Prostate gland (tissue), 2 donors: ENCODE data around the gene APOC1. TPM values are rescaled to one million over a fixed set of nuclear protein-coding genes. Genes with fewer than 3 reads are reported as not detected.

Source experiments
- DNase-seq: peaks from one replicate; pipeline ENCODE4 v3.0.0-alpha.2; 2019; ENCODE audit warnings: low spot score
- H3K27ac ChIP-seq, 2 donors: fragments of 200-600 bp; sonication (generic); 2 replicates each; pipeline ENCODE4 v1.5.1; 2017 to 2019
- H3K27me3 ChIP-seq: fragments of 200-600 bp; sonication (generic); replicated peaks from 2 replicates; pipeline ENCODE4 v1.5.1; 2019; ENCODE audit not compliant: insufficient read depth
- H3K36me3 ChIP-seq, 2 donors: fragments of 200-600 bp; sonication (generic); 1 replicate in 1 of 2; 2 replicates in 1 of 2; pipeline versions ENCODE4 v1.5.1 to v1.8.1; 2017 to 2019
- H3K4me1 ChIP-seq: fragments of 200-600 bp; sonication (generic); replicated peaks from 2 replicates; pipeline ENCODE4 v1.5.1; 2019
- H3K4me3 ChIP-seq, 2 donors: fragments of 200-600 bp; sonication (generic); 2 replicates each; pipeline ENCODE4 v1.5.1; 2017 to 2019
- H3K9me3 ChIP-seq: fragments of 200-600 bp; sonication (generic); 2 replicates; pipeline ENCODE4 v1.5.1; 2017
- CTCF ChIP-seq, 4 experiments: fragments of 200-600 bp in 2 of 4; fragments of 450-650 bp in 2 of 4; sonication (generic) in 2 of 4; IDR thresholded peaks; 1 replicate in 3 of 4; 2 replicates in 1 of 4; pipeline ENCODE4 v1.5.1; 2016 to 2019; ENCODE audit warnings: antibody characterized with exemption in 4 of 4, mild to moderate bottlenecking in 2 of 4, moderate library complexity in 2 of 4
- POLR2A ChIP-seq: fragments of 450-650 bp; IDR thresholded peaks from one replicate; pipeline ENCODE4 v1.6.1; 2016; ENCODE audit warnings: antibody characterized with exemption, mild to moderate bottlenecking
- POLR2AphosphoS5 ChIP-seq: sonication (generic); formaldehyde crosslinking; IDR thresholded peaks from one replicate; pipeline ENCODE4 v1.6.1; 2017; ENCODE audit warnings: antibody characterized with exemption
- WGBS: methylation state at CpG from one replicate; pipeline ENCODE4 v1.1.5; 2018; 5-methylcytosine and 5-hydroxymethylcytosine counted together
- intact Hi-C: fragments of 100-400 bp; cut with DNase I; formaldehyde crosslinking; loops from one replicate; pipeline ENCODE4 v1.14.2; 2022
- total RNA-seq, 2 donors: library from RNA; depleted of rRNA; stranded (reverse); fragments of >200 nt; gene quantifications; one replicate each; pipeline ENCODE4 v1.1.0, GENCODE V29; 2016

Gene APOC1
- total RNA-seq, 2 donors from 2014 or later: 7.3 to 80.1 TPM

DNA sequence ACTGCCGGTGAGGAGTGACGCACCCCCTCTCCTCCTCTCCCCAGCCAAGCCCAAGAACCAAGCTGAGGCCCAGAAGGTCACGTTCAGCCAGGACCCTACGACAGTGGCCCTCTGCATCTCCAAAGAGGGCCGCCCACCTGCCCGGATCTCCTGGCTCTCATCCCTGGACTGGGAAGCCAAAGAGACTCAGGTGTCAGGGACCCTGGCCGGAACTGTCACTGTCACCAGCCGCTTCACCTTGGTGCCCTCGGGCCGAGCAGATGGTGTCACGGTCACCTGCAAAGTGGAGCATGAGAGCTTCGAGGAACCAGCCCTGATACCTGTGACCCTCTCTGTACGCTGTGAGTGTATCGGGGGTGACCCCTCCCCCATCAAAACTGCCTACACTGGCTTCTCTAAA, 42.6 kb upstream of the APOC1 start:
- H3K4me3 ChIP-seq: no peak overlapping the region
- no peak overlapping the region for H3K27ac ChIP-seq
- no peaks in the 10 kb centered on the region for H3K4me1 ChIP-seq
- WGBS: 96% methylated on average over 14 of the region's 14 CpGs
- DNase-seq: no peak
- H3K9me3 ChIP-seq: no peaks in the 10 kb centered on the region
- H3K36me3 ChIP-seq: peaks cover 17 to 29% of the 10 kb centered on the region in 2 donors
- H3K27me3 ChIP-seq: no peaks in the 10 kb centered on the region
- intact Hi-C loops: no loop called here
- TF ChIP-seq CTCF (IDR thresholded peaks at IDR 0.05) (no peak), POLR2A (no peak), POLR2AphosphoS5 (no peak)

- DNase-seq: no peak
- TF ChIP-seq POLR2AphosphoS5 (no peak), CTCF (IDR thresholded peaks at IDR 0.05) (no peak), POLR2A (no peak)
- intact Hi-C loops: no loop called here
- Histone ChIP-seq H3K27ac (no peak overlapping the region), H3K9me3 (no peaks in the 10 kb centered on the region), H3K4me1 (no peaks in the 10 kb centered on the region), H3K4me3 (no peak overlapping the region), H3K36me3 (peaks cover 17 to 29% of the 10 kb centered on the region in 2 donors), H3K27me3 (no peaks in the 10 kb centered on the region)
- WGBS: 87% methylated on average over 4 of the region's 4 CpGs
Measured at GRCh38 chr19:44872661-44873060, 41.7 kb upstream of the APOC1 start.

GRCh38 chr19:44874317-44874716, 40.1 kb upstream of the APOC1 start:
- Histone ChIP-seq H3K27ac (no peak overlapping the region), H3K27me3 (no peaks in the 10 kb centered on the region), H3K4me1 (no peaks in the 10 kb centered on the region), H3K36me3 (peaks cover 17 to 29% of the 10 kb centered on the region in 2 donors), H3K4me3 (no peak overlapping the region), H3K9me3 (no peaks in the 10 kb centered on the region)
- 95% methylated on average over 12 of the region's 16 CpGs for WGBS
- no peak for TF ChIP-seq POLR2A
- TF ChIP-seq CTCF (IDR thresholded peaks at IDR 0.05): no peak
- TF ChIP-seq POLR2AphosphoS5: no peak
- intact Hi-C loops: no loop called here
- DNase-seq: no peak

DNA sequence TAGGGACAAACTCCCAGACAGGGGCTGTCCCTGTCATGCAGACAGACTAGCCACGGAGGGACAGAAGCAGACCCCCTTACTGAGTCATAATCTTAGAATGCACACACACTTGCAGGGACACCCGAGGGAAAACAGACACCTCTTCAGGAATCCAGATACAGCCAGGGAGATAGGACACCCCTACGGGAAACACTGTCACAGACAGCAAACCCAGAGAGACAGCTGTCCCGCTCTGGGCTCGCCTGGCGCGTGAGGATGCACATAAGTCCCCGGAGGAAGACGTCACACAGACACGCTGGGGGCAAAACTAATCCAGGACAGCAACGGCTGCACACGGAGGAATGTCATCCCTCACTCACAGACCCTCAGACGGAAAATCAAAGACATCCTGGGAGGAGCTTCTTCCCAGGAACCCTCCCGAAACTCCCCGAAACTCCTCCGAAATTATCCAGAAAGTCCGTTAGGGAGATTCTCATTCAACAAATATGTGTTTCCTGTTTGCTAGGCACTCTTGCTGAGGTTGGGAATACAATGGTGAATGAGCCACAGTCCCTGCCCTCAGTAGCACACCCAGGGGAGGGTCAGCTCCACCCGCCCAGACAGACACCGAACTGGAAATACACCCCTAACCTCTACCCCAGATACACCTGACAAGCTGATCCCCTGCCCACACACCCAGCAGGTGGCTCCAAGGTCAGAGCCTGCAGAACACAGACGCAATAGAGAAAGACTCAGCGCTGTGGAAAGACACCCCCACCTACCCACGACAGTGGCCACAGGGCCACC, 38.5 kb upstream of the APOC1 start:
- H3K4me3 ChIP-seq: no peak overlapping the region
- H3K27me3 ChIP-seq: no peaks in the 10 kb centered on the region
- H3K4me1 ChIP-seq: no peaks in the 10 kb centered on the region
- no peaks in the 10 kb centered on the region for H3K9me3 ChIP-seq
- no peak overlapping the region for H3K27ac ChIP-seq
- DNase-seq: no peak
- WGBS: 81% methylated on average over 22 of the region's 22 CpGs
- no peak for TF ChIP-seq POLR2A
- TF ChIP-seq CTCF (IDR thresholded peaks at IDR 0.05): no peak
- TF ChIP-seq POLR2AphosphoS5: no peak
- peaks cover 17 to 29% of the 10 kb centered on the region in 2 donors for H3K36me3 ChIP-seq
- intact Hi-C loops: no loop called here
